T-helper 2 cell treated with Interferon-gamma antibody and Interleukin-4, amounts not matched to agents 5 μg/mL and 100 μg/mL, for 36 hours (primary cell): ENCODE measurements around the gene BTNL3.
"Not testable (repeated sequence)": the region's sequence is repeated elsewhere in the genome, so short reads cannot be mapped to it uniquely, and the experiment has no call there.

ENCODE experiments used
- DNase-seq: peaks from one replicate; pipeline ENCODE4 v3.0.0; 2021; ENCODE audit warnings: low spot score
- H3K27ac Mint-ChIP-seq: one replicate; pipeline ENCODE4 v1.8.0; 2021; ENCODE audit warnings: mild to moderate bottlenecking, mixed read lengths
- H3K27me3 Mint-ChIP-seq: one replicate; pipeline ENCODE4 v1.8.0; 2021; ENCODE audit warnings: low read depth, mixed read lengths
- H3K36me3 Mint-ChIP-seq: one replicate; pipeline ENCODE4 v1.8.0; 2021; ENCODE audit warnings: low read depth, mixed read lengths
- H3K4me1 Mint-ChIP-seq: one replicate; pipeline ENCODE4 v1.8.0; 2021; ENCODE audit warnings: low read depth, mixed read lengths
- H3K4me3 Mint-ChIP-seq: one replicate; pipeline ENCODE4 v1.8.0; 2022; ENCODE audit warnings: mild to moderate bottlenecking, moderate library complexity, mixed read lengths
- H3K9me3 Mint-ChIP-seq: one replicate; pipeline ENCODE4 v1.8.0; 2021; ENCODE audit warnings: mixed read lengths

Gene BTNL3

GRCh38 chr5:181045857-181046256 is 57.2 kb downstream of the BTNL3 start:
- not testable (repeated sequence) for H3K36me3 Mint-ChIP-seq, H3K4me3 Mint-ChIP-seq, H3K4me1 Mint-ChIP-seq, H3K9me3 Mint-ChIP-seq, H3K27ac Mint-ChIP-seq, DNase-seq
- H3K27me3 Mint-ChIP-seq, result peaks cover 29% of the 10 kb centered on the region

- Mint-ChIP-seq H3K4me3 (no peak overlapping the region), H3K9me3 (no peaks in the 10 kb centered on the region), H3K27me3 (peaks cover 39% of the 10 kb centered on the region), H3K4me1 (peaks cover 4% of the 10 kb centered on the region), H3K27ac (no peak overlapping the region), H3K36me3 (no peaks in the 10 kb centered on the region)
- no peak for DNase-seq
These were observed 58.6 kb downstream of the BTNL3 start for GRCh38 chr5:181047288-181047687.

- Mint-ChIP-seq H3K27ac (no peak overlapping the region), H3K4me1 (peaks cover 4% of the 10 kb centered on the region), H3K4me3 (no peak overlapping the region), H3K9me3 (no peaks in the 10 kb centered on the region), H3K27me3 (peaks cover 40% of the 10 kb centered on the region), H3K36me3 (no peaks in the 10 kb centered on the region)
- DNase-seq, result no peak
These were observed 59.3 kb downstream of the BTNL3 start for GRCh38 chr5:181047921-181048320.

GRCh38 chr5:181050016-181050415 is 61.4 kb downstream of the BTNL3 start:
- Mint-ChIP-seq H3K4me1 (peaks cover 9% of the 10 kb centered on the region), H3K27me3 (peaks cover 56% of the 10 kb centered on the region), H3K27ac (no peak overlapping the region)

GRCh38 chr5:181051841-181052671 is 63.4 kb downstream of the BTNL3 start:
- DNase-seq, result no peak
- no peaks in the 10 kb centered on the region for H3K9me3 Mint-ChIP-seq
- H3K27ac Mint-ChIP-seq, result peak overlapping the region; percentile 29
- H3K4me1 Mint-ChIP-seq, result peaks cover 9% of the 10 kb centered on the region
- peaks cover 76% of the 10 kb centered on the region for H3K27me3 Mint-ChIP-seq
- peak overlapping the region; percentile 63 for H3K4me3 Mint-ChIP-seq
- peaks cover 1% of the 10 kb centered on the region for H3K36me3 Mint-ChIP-seq

More at GRCh38 chr5:181050016-181050415, 61.4 kb downstream of the BTNL3 start:
- Mint-ChIP-seq H3K36me3 (peaks cover 1% of the 10 kb centered on the region), H3K9me3 (no peaks in the 10 kb centered on the region), H3K4me3 (no peak overlapping the region)
- DNase-seq, result no peak

GRCh38 chr5:181052672-181053487 is 64.2 kb downstream of the BTNL3 start:
- H3K27me3 Mint-ChIP-seq, result peaks cover 83% of the 10 kb centered on the region
- H3K4me1 Mint-ChIP-seq, result peaks cover 9% of the 10 kb centered on the region
- no peak overlapping the region for H3K27ac Mint-ChIP-seq
- no peak for DNase-seq
- H3K36me3 Mint-ChIP-seq, result peaks cover 1% of the 10 kb centered on the region
- peak overlapping the region; percentile 71 for H3K4me3 Mint-ChIP-seq
- H3K9me3 Mint-ChIP-seq, result no peaks in the 10 kb centered on the region

GRCh38 chr5:181053488-181054121 is 65.0 kb downstream of the BTNL3 start:
- H3K4me3 Mint-ChIP-seq, result peak overlapping the region; percentile 71
- H3K27ac Mint-ChIP-seq, result no peak overlapping the region
- peaks cover 88% of the 10 kb centered on the region for H3K27me3 Mint-ChIP-seq
- DNase-seq, result no peak
- H3K4me1 Mint-ChIP-seq, result peaks cover 9% of the 10 kb centered on the region
- H3K9me3 Mint-ChIP-seq, result no peaks in the 10 kb centered on the region
- H3K36me3 Mint-ChIP-seq, result peaks cover 1% of the 10 kb centered on the region

- H3K4me3 Mint-ChIP-seq, result peak overlapping the region; percentile 1
- no peak overlapping the region for H3K27ac Mint-ChIP-seq
- H3K4me1 Mint-ChIP-seq, result peaks cover 11% of the 10 kb centered on the region
- H3K9me3 Mint-ChIP-seq, result no peaks in the 10 kb centered on the region
- H3K27me3 Mint-ChIP-seq, result peaks cover 91% of the 10 kb centered on the region
- DNase-seq, result no peak
- peaks cover 1% of the 10 kb centered on the region for H3K36me3 Mint-ChIP-seq
These were observed 65.5 kb downstream of the BTNL3 start for GRCh38 chr5:181054138-181054537.

- peaks cover 1% of the 10 kb centered on the region for H3K36me3 Mint-ChIP-seq
- H3K4me3 Mint-ChIP-seq, result peak overlapping the region; percentile 1
- peaks cover 11% of the 10 kb centered on the region for H3K4me1 Mint-ChIP-seq
- no peak for DNase-seq
- H3K27ac Mint-ChIP-seq, result no peak overlapping the region
- H3K27me3 Mint-ChIP-seq, result peaks cover 85% of the 10 kb centered on the region
- no peaks in the 10 kb centered on the region for H3K9me3 Mint-ChIP-seq
These were observed 66.3 kb downstream of the BTNL3 start for GRCh38 chr5:181054871-181055459.
